Thymus (tissue), 11 donors: ENCODE results near the gene FAM210B. TPM values are rescaled to one million over a fixed set of nuclear protein-coding genes. Genes with fewer than 3 reads are reported as not detected.
"Not testable (repeated sequence)": the region's sequence is repeated elsewhere in the genome, so short reads cannot be mapped to it uniquely, and the experiment has no call there.

Experiments used
- DNase-seq, 9 donors: peaks; one replicate each; pipeline ENCODE4 v3.0.0-alpha.2; 2013; ENCODE audit warnings: low spot score in 9 of 9, low read depth in 6 of 9, missing footprints in 1 of 9
- H3K27ac ChIP-seq, 2 donors: one replicate each; pipeline ENCODE4 v1.5.1; 2013; ENCODE audit warnings: control low read depth in 1 of 2, low read depth in 1 of 2, low read length in 1 of 2, mild to moderate bottlenecking in 1 of 2, moderate library complexity in 1 of 2
- H3K27me3 ChIP-seq, 2 donors: one replicate each; pipeline ENCODE4 v1.5.1; 2013; ENCODE audit warnings: low read length in 1 of 2; ENCODE audit not compliant: control insufficient read depth in 2 of 2, insufficient read depth in 1 of 2
- H3K36me3 ChIP-seq, 2 donors: one replicate each; pipeline ENCODE4 v1.5.1; 2013; ENCODE audit warnings: low read length in 1 of 2, mild to moderate bottlenecking in 1 of 2, moderate library complexity in 1 of 2; ENCODE audit not compliant: control insufficient read depth in 2 of 2, insufficient read depth in 2 of 2
- H3K4me1 ChIP-seq, 2 donors: one replicate each; pipeline ENCODE4 v1.5.1; 2013; ENCODE audit warnings: low read length in 2 of 2; ENCODE audit not compliant: control insufficient read depth in 2 of 2, insufficient read depth in 2 of 2
- H3K4me3 ChIP-seq, 2 donors: one replicate each; pipeline ENCODE4 v1.5.1; 2013; ENCODE audit warnings: low read length in 2 of 2, control low read depth in 1 of 2, mild to moderate bottlenecking in 1 of 2
- H3K9me3 ChIP-seq, 2 donors: one replicate each; pipeline ENCODE4 v1.5.1; 2013; ENCODE audit warnings: low read length in 1 of 2, mild to moderate bottlenecking in 1 of 2; ENCODE audit not compliant: control insufficient read depth in 2 of 2, insufficient read depth in 1 of 2
- WGBS: extraction: QIAGEN DNeasy Blood & Tissue Kit; methylation state at CpG from one replicate; pipeline ENCODE4 v1.1.7; 2013; 5-methylcytosine and 5-hydroxymethylcytosine counted together
- polyA plus RNA-seq: library from polyadenylated mRNA; stranded (reverse); fragments of 200-250 nt; gene quantifications from one replicate; pipeline ENCODE4 v1.2.3, GENCODE V29; 2013
- total RNA-seq: library from RNA; stranded (reverse); fragments of 120-200 nt; gene quantifications from one replicate; pipeline ENCODE4 v1.2.4, GENCODE V29; 2013
- donor health status: healthy.

FAM210B gene
- total and polyA plus RNA-seq, 2 donors: 18.3 to 39.2 TPM

DNA sequence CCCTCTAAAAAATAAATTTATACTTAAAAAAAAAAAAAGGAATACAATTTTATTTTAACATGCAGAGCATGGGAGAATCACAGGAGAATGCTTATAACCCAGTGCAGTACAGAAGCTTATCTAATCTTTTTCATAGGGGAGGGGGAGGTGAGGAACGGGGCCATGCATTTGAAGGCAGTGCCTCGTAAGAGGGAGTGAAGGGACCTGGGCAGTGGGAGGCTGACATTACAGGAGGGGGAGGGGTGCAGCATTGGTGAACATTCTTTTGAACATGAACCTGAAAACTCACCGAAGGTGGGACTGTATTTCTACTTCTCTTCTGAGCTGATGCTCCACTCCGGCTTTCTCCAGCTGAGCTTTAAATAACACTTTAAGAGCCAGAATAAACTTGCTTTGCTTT is 23.9 kb downstream of the FAM210B start:
- Histone ChIP-seq H3K27me3 (no peaks in the 10 kb centered on the region), H3K4me3 (no peak overlapping the region), H3K36me3 (peaks cover 45 to 67% of the 10 kb centered on the region in 2 donors), H3K9me3 (no peaks in the 10 kb centered on the region), H3K27ac (no peak overlapping the region), H3K4me1 (no peaks in the 10 kb centered on the region)
- 97% methylated on average over 4 of the region's 4 CpGs for WGBS
- no peak for DNase-seq

- Histone ChIP-seq H3K36me3 (peaks cover 39 to 68% of the 10 kb centered on the region in 2 donors), H3K27me3 (no peaks in the 10 kb centered on the region), H3K9me3 (no peaks in the 10 kb centered on the region), H3K4me3 (no peak overlapping the region), H3K27ac (no peak overlapping the region), H3K4me1 (no peaks in the 10 kb centered on the region)
- no peak for DNase-seq
- 96% methylated on average over 8 of the region's 8 CpGs for WGBS
Observed at GRCh38 chr20:56383334-56383733, 24.6 kb downstream of the FAM210B start.

DNA sequence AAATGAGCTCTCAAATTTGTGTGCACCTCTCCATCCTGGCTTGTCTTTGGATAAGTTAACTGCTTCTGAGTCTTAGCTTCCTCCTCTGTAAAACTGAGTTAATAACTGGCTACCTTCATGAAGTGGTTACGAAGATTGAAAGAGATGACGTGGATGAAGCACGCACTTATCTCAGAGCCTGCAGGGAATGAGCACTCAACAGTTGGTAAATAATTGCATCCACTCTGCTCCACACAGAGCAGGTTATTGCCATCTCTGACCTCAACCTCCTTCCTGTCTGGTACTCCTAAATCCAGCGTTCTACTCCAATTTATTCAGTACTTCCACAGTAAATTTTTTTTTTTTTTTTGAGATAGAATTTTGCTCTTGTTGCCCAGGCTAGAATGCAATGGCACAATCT is 26.4 kb downstream of the FAM210B start:
- DNase-seq: no peak
- 97% methylated on average over 4 of the region's 4 CpGs for WGBS
- Histone ChIP-seq H3K27ac (no peak overlapping the region), H3K4me3 (no peak overlapping the region), H3K9me3 (no peaks in the 10 kb centered on the region), H3K27me3 (no peaks in the 10 kb centered on the region), H3K4me1 (peaks cover 0 to 4% of the 10 kb centered on the region in 2 donors), H3K36me3 (peaks cover 34 to 69% of the 10 kb centered on the region in 2 donors)

- no peaks in the 10 kb centered on the region for H3K9me3 ChIP-seq
- peaks cover 3 to 8% of the 10 kb centered on the region in 2 donors for H3K4me1 ChIP-seq
- peaks cover 34 to 60% of the 10 kb centered on the region in 2 donors for H3K36me3 ChIP-seq
- no peak overlapping the region for H3K27ac ChIP-seq
- no peaks in the 10 kb centered on the region for H3K27me3 ChIP-seq
- no peak for DNase-seq
- no peak overlapping the region for H3K4me3 ChIP-seq
- WGBS: 99% methylated on average over 6 of the region's 6 CpGs
Observed at GRCh38 chr20:56386219-56386618, 27.4 kb downstream of the FAM210B start.

DNA sequence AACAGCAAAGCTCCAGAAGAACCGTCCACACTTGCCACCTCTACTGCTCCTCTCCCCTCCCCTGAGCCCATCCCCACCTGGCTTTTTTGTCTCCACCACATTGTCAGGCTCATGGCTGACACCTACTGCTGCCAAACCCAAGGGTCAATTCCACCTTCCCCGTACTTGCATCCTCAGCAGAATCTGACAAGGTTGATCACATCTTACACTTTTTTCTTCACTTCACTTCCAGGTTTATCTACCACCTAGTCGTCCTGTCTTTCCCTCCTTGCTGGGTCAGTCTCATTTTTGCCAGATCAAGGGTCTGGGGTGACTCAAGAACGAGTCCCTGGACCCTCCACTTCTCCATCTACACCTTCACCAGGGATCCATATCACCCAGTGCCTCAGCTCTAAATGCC is 30.1 kb downstream of the FAM210B start:
- DNase-seq: no peak
- peaks cover 16 to 46% of the 10 kb centered on the region in 2 donors for H3K36me3 ChIP-seq

GRCh38 chr20:56389807-56390206 is 31.0 kb downstream of the FAM210B start:
- H3K36me3 ChIP-seq: peaks cover 12 to 41% of the 10 kb centered on the region in 2 donors
- H3K27me3 ChIP-seq: no peaks in the 10 kb centered on the region
- no peak overlapping the region for H3K27ac ChIP-seq
- 97% methylated on average over 4 of the region's 4 CpGs for WGBS
- H3K4me3 ChIP-seq: no peak overlapping the region
- no peaks in the 10 kb centered on the region for H3K9me3 ChIP-seq
- DNase-seq: no peak
- H3K4me1 ChIP-seq: peaks cover 16 to 17% of the 10 kb centered on the region in 2 donors

More for the DNA sequence above, 30.1 kb downstream of the FAM210B start:
- Histone ChIP-seq H3K4me3 (no peak overlapping the region), H3K27ac (no peak overlapping the region), H3K27me3 (no peaks in the 10 kb centered on the region), H3K4me1 (peaks cover 16% of the 10 kb centered on the region in 2 donors), H3K9me3 (no peaks in the 10 kb centered on the region)
- 84% methylated on average over 4 of the region's 4 CpGs for WGBS

DNA sequence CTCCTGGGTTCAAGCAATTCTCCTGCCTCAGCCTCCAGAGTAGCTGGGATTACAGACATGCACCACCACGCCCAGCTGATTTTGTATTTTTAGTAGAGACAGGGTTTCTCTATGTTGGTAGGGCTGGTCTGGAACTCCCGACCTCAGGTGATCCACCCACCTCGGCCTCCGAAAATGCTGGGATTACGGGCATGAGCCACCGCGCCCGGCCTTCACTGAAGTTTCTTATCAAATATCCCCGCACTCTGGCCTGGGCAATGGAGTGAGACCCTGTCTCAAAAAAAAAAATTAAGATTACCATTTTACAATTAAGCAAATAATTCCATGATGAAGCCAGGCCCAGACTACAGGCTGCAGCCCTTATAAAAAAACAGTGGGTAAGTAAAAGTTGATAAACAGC is 31.6 kb downstream of the FAM210B start:
- Histone ChIP-seq H3K36me3 (peaks cover 9 to 41% of the 10 kb centered on the region in 2 donors), H3K4me3 (peak overlapping the region in 1 of 2 donors; percentile 80), H3K4me1 (peaks cover 16 to 17% of the 10 kb centered on the region in 2 donors)
- WGBS: 98% methylated on average over 9 of the region's 9 CpGs
- H3K27ac ChIP-seq, H3K9me3 ChIP-seq, H3K27me3 ChIP-seq, DNase-seq: not testable (repeated sequence)

- peaks cover 16 to 17% of the 10 kb centered on the region in 2 donors for H3K4me1 ChIP-seq
- peak overlapping the region in 1 of 2 donors; percentile 99 for H3K27ac ChIP-seq
- DNase-seq: peak in 1 of 9 donors; percentile 17
- WGBS: 45% methylated on average over 10 of the region's 10 CpGs
- no peaks in the 10 kb centered on the region for H3K9me3 ChIP-seq
- peaks cover 10 to 43% of the 10 kb centered on the region in 2 donors for H3K36me3 ChIP-seq
- H3K4me3 ChIP-seq: peak overlapping the region; percentile 77 to 80
- no peaks in the 10 kb centered on the region for H3K27me3 ChIP-seq
Observed at GRCh38 chr20:56391037-56391436, 32.3 kb downstream of the FAM210B start.

GRCh38 chr20:56391596-56392131 is 32.9 kb downstream of the FAM210B start:
- Histone ChIP-seq H3K27ac (peak overlapping the region; percentile 89 to 99), H3K9me3 (no peaks in the 10 kb centered on the region), H3K4me3 (peak overlapping the region; percentile 77 to 80), H3K36me3 (peaks cover 11 to 44% of the 10 kb centered on the region in 2 donors), H3K4me1 (peaks cover 16 to 17% of the 10 kb centered on the region in 2 donors), H3K27me3 (no peaks in the 10 kb centered on the region)
- WGBS: under 1% methylated on average over 29 of the region's 29 CpGs
- DNase-seq: peak in 1 of 9 donors; percentile 12
